ENCODE results near the gene PSMF1.

PSMF1 gene

GRCh38 chr20:1195226-1195625, 76.8 kb downstream of the PSMF1 start:
- DNase-seq, result no peak

GRCh38 chr20:1196634-1197033, 78.2 kb downstream of the PSMF1 start:
- no peak for DNase-seq

GRCh38 chr20:1197801-1198200, 79.4 kb downstream of the PSMF1 start:
- no peak for DNase-seq

DNA sequence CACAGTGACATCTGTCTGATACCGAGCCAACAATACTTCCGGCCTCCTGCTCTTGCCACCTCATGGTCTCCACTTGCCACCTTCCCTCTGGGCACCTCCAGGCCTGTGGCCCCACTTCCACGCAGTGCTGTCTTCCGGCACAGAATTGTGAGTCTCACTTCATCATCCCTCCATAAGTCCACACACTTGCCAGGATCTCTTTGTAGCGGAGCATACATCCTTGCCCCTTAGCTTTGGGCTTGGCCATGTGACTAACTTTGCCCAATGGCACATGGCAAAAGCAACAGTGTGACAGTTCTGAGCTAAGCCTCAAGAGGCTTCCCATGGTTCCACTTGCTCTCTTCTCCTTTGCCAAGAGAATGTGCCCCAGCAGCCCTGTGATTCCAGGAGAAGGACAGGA, 80.3 kb downstream of the PSMF1 start:
- DNase-seq, result no peak

DNA sequence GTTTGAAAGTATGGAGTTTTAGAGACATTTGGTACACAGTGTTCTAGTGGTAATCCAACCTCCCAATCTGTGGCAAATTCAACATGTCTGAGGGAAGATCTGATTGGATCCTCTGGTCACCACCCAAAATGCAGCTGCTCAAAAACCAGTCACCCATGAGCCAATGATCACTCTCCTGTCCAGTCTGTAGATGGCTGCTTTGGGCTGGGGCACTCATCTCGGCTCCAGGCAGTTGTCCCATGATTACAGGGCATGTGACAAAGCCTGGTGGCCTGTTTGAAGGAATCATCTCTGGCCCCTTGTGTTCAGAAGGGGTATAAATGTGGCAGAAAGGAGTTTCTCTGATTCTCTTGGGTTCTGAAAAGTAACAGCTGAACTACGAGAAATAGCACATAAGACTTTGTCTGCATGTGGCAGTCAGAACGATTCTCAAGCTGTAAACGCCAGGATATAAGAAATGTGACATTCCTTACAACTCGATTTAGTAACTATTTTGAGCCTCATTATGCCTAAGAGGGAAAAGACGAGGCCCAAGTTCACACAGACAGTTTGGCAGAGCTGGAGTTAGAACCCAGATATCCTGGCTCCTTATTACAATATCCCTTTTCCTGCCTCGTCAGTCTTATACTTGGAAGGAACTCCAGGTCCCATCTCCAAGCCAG, 80.9 kb downstream of the PSMF1 start:
- DNase-seq, result no peak

- no peak for DNase-seq
Measured at GRCh38 chr20:1199964-1200363, 81.6 kb downstream of the PSMF1 start.

DNA sequence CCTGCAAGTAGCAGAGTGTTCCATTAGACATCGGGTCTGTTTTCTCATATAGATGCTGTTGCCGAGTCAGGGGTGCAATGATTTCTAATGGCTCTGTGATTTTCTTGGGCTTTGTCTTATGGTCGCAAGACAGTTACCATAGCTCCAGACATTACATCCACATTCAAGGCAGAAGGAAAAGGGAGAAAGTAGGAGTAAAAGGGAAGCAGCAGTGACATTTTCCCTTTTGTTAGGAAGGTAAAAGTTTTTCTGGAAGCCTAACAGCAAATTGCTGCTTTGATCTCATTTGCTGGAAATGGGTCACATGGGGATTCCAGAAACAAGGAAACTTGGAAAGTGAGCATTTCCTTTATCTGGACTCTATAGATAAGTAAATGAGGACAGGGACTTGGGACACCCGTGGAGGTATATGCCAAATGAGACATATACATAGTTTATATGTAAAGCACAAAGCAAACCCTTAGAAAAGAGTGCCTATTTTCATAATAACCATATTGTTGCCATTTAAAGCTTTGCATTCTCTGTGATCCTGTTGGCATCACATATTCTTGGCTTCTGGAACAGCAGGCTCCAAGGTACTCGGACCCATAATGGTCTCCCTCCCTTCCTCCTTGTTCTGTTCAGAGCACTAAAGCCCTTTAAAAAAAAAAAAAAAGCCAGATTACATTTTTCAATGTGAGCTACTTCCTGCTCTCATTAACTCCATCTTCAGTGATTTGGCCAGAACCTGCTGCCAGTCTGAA, 84.5 kb downstream of the PSMF1 start, which contains the start of gene C20orf202:
C20orf202 (plus strand) TSS at position 693 of the 743 bp plus-strand sequence. CDS start 132 bp downstream, outside the sequence.
- DNase-seq, result no peak

DNA sequence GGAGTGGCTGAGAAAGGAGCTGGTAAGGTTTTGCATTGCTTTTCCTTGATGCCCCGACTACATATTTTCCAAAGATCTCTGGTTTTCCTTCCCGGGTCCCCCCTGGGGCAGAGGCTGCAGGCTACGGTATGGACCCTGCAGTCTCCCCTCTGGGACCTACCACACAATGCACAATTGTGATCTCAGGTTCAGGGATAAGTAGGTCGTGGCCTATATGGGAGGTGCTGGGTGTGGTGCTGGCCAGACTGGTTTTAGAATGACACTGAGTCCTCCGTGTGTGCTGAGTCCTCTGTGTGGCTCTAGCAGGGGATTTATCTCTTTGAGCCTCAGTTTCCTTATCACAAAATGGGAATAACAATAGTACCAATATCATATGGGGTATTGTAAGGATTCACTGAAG, 85.2 kb downstream of the PSMF1 start:
- DNase-seq, result no peak

GRCh38 chr20:1204113-1204512, 85.7 kb downstream of the PSMF1 start:
- DNase-seq, result no peak

DNA sequence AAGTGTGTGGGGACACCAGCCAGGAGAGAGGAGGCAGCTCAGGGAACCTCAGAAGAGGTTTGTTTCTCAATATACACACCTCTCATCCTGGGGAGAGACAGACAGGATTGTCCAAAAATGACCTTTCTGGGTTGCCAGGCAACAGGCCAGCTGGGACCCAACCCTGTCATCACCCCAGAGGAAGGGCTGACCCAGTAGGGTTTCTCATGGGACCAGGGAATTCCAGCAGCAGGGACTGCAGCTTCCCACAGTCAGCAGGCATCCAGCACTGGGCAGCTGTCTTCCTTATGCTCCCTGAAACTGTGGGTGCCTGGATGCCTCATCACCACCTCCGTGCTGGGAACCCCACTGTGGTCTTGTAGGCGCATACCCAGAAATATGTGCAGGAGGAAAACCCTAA, 86.2 kb downstream of the PSMF1 start:
- no peak for DNase-seq

- no peak for DNase-seq
Measured at GRCh38 chr20:1205802-1206201, 87.4 kb downstream of the PSMF1 start.

DNA sequence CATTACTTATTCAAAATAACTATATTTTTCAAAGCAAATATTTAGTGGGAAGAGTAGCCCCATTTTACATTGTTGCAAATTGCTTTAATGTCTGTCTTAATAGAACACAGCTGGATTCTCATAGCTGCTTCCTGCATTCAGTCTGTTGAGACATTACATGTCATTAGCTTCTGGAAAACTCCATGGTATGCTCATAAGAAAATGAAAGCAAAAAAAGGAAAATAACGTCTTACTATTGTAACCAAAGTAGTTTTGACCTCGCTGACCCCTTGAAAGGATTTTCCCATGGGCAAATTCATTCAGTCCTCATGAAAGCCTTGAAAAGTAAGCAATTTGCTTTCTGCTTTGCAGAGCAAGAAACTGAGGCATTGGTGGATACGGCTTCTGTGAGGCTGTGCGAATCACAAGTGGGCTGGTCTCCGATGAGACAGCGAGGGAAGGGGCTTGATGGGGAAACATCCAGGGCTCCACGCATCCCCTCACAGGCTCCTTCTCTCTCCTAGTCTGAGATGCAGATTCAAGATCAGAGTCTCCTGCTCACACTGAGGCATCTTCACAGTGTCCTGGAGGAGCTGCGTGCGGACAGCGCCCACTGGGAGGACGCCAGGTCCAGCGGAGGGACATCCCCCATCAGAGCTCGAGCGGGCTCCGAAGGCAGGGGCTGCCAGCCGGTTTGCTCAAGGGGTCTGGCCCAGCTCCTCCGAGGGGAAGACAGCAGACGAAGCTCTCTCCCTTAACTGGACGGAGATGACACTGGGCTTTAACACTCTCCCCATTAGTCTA, 88.2 kb downstream of the PSMF1 start:
- DNase-seq, result no peak

GRCh38 chr20:1207293-1207878, 89.0 kb downstream of the PSMF1 start:
- no peak for DNase-seq

GRCh38 chr20:1209447-1210387, 91.3 kb downstream of the PSMF1 start:
- no peak for DNase-seq

DNA sequence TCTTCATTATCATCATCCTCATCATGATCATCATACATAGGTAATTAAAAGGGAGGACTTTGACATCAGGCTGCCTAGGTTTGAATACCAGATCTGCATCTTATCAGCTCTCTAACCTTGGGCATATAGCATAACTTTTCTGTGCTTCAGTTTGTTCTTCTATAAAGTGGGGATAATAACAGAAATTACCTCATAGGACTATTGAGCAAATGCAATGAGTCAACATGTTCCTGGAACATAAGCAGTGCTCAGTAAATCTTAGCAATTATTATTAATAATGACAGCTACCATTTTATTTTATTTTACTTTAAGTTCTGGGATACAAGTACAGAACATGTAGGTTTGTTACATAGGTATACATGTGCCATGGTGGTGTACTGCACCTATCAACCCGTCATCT, 92.1 kb downstream of the PSMF1 start:
- DNase-seq, result no peak

DNA sequence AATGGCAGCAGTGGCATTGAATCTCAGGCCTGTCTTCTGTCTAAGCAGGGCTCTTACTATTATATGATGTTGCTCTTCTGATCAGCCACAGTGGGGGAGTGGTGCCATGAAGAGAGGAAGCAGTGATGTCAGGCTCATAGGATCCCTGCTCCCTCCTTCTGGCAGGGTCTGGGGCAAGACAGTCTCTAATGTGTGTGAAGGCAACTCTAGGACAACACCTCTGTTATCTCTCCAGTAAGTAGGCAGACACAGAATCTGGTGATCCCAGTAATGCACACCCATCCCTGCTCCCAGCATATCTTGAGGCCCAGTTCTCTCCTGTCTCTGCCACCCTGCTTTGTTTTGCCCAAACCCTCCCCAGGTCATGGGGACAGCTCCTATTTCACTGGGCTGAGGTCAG, 93.6 kb downstream of the PSMF1 start:
- DNase-seq, result no peak

GRCh38 chr20:1212607-1213396, 94.4 kb downstream of the PSMF1 start:
- peak; percentile 23 for DNase-seq

DNA sequence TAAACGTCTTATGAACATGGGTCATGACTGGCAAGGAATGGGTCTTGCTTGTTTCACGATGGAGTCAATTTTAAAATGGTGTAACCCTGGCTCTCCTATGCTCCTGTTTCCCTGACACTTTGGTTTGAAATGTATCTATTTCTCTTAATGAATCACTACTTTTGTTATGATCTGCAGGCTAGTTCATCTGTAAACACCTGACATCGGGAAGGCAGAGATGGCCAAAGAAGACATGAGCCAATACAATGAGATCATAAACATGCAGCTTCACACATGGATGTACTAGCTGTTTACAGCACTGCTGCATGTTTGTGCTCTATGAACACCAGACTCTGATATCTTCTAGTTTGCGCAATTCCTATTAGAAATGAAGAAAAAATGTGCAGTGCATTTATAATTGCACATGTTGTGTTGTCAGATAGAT, 96.4 kb downstream of the PSMF1 start:
- DNase-seq, result no peak

DNA sequence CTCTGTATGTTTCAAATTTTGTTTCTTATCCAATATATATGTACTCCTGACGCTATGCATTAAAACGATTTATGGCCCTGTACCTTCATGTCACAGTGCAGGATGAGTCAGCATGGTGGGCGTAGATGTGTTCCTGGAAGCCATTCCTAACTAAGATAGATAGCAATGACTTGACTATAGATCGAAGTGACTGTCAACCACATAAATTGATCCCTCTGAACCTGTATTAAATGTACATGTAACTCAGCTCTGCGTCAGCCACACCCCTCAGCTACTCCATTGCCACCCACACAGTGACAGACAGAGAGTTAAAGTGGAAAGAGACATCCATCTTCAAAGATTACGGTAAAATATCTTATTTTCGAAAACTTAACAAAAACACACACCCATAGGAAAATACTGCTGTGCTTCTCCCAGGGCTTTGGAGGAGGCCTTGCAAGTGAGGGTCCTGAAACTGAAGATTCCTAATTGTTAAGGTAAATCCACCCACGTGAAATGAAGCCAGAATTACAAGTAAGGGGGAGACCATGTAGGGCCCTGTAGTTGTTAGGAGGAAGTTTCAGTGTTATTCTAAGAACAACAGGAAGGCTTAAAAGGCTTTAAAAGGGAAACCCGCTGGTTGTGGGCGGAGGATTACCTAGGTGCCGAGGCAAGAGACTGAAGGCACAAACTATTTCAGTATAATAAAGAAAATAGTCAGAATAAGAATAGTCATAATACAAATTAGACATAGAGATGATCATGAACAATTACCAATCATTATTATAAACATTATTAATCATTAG, 97.2 kb downstream of the PSMF1 start:
- no peak for DNase-seq
